Fibroblast of villous mesenchyme (primary cell): ENCODE measurements around the gene CMAS. TPM values are rescaled to one million over a fixed set of nuclear protein-coding genes. Genes with fewer than 3 reads are reported as not detected.

Experiments
- DNase-seq: peaks from one replicate; pipeline ENCODE4 v3.0.0-alpha.2; 2010; ENCODE audit warnings: low read depth
- H3K4me3 ChIP-seq: 2 replicates; pipeline ENCODE4 v1.5.1; 2011; ENCODE audit warnings: low read depth, mild to moderate bottlenecking, low read length
- CTCF ChIP-seq: IDR thresholded peaks from 2 replicates; pipeline ENCODE4 v1.5.1; 2012; ENCODE audit warnings: low read depth, mild to moderate bottlenecking, low read length; ENCODE audit not compliant: insufficient read depth
- total RNA-seq: library from RNA; depleted of rRNA; stranded (reverse); fragments of >200 nt; gene quantifications from 2 replicates; pipeline ENCODE4 v1.2.3, GENCODE V29; 2012

Gene CMAS
- total RNA-seq, 1 donor, result 28.1 TPM

GRCh38 chr12:22103418-22103817 lies 57.4 kb downstream of the CMAS start:
- no peak overlapping the region for H3K4me3 ChIP-seq
- no peak for TF ChIP-seq CTCF

GRCh38 chr12:22105542-22105941 lies 59.5 kb downstream of the CMAS start:
- H3K4me3 ChIP-seq, result no peak overlapping the region
- DNase-seq, result no peak
- no peak for TF ChIP-seq CTCF

More at GRCh38 chr12:22103418-22103817, 57.4 kb downstream of the CMAS start:
- DNase-seq, result no peak

GRCh38 chr12:22110176-22110575 lies 64.2 kb downstream of the CMAS start:
- DNase-seq, result no peak
- TF ChIP-seq CTCF, result no peak
- no peak overlapping the region for H3K4me3 ChIP-seq

Other genes starting within 250 kb of the CMAS start
- 7.4 and 12.1 TPM in 2 replicates for gene ABCC9, start 104.8 kb upstream of the CMAS start, total RNA-seq